ENCODE measurements around the gene CASTOR1.
"Not testable (repeated sequence)": the region's sequence is repeated elsewhere in the genome, so short reads cannot be mapped to it uniquely, and the experiment has no call there.

CASTOR1 gene

GRCh38 chr22:30289141-30289979 is at the start of gene CASTOR1:
TSS of gene CASTOR1 (minus strand) at chr22:30289505. CDS start at chr22:30289497, 8 bp downstream.
- DNase-seq = peak; percentile 90

GRCh38 chr22:30338802-30339201 is 49.5 kb upstream of the CASTOR1 start:
- DNase-seq = no peak

GRCh38 chr22:30338341-30338740 is 49.0 kb upstream of the CASTOR1 start:
- not testable (repeated sequence) for DNase-seq

- DNase-seq = no peak
Observed at GRCh38 chr22:30337461-30337778, 48.1 kb upstream of the CASTOR1 start.

- no peak for DNase-seq
Observed at GRCh38 chr22:30336752-30337460, 47.6 kb upstream of the CASTOR1 start.

- no peak for DNase-seq
Observed at GRCh38 chr22:30335236-30335635, 45.9 kb upstream of the CASTOR1 start.

GRCh38 chr22:30334646-30335045 is 45.3 kb upstream of the CASTOR1 start:
- DNase-seq = no peak

- no peak for DNase-seq
Observed at GRCh38 chr22:30333707-30334087, 44.4 kb upstream of the CASTOR1 start.

- DNase-seq = no peak
Observed at GRCh38 chr22:30332994-30333706, 43.8 kb upstream of the CASTOR1 start.

GRCh38 chr22:30332551-30332950 is 43.2 kb upstream of the CASTOR1 start:
- no peak for DNase-seq

GRCh38 chr22:30328466-30329049 is 39.3 kb upstream of the CASTOR1 start:
- no peak for DNase-seq

- DNase-seq = no peak
Observed at GRCh38 chr22:30327864-30328345, 38.6 kb upstream of the CASTOR1 start.

- DNase-seq = peak; percentile 59
Observed at GRCh38 chr22:30326706-30327362, 37.5 kb upstream of the CASTOR1 start, which contains the start of gene TBC1D10A. TSS of gene TBC1D10A (minus strand) at chr22:30326941. CDS start at chr22:30326881, 60 bp downstream.

- DNase-seq = no peak
Observed at GRCh38 chr22:30326255-30326705, 37.0 kb upstream of the CASTOR1 start.

- no peak for DNase-seq
Observed at GRCh38 chr22:30325724-30326254, 36.5 kb upstream of the CASTOR1 start.

GRCh38 chr22:30325065-30325720 is 35.9 kb upstream of the CASTOR1 start:
- DNase-seq = no peak

- DNase-seq = no peak
Observed at GRCh38 chr22:30324014-30324730, 34.9 kb upstream of the CASTOR1 start.

GRCh38 chr22:30323246-30323645 is 33.9 kb upstream of the CASTOR1 start:
- no peak for DNase-seq

GRCh38 chr22:30321461-30321860 is 32.2 kb upstream of the CASTOR1 start:
- DNase-seq = no peak

GRCh38 chr22:30320021-30320556 is 30.8 kb upstream of the CASTOR1 start:
- no peak for DNase-seq

Data from NCI-H1694 (cell line).